ENCODE data around the gene RHD. TPM values are rescaled to one million over a fixed set of nuclear protein-coding genes. Genes with fewer than 3 reads are reported as not detected.
"Not testable (repeated sequence)": the region's sequence is repeated elsewhere in the genome, so short reads cannot be mapped to it uniquely, and the experiment has no call there.

Gene RHD
- total and polyA plus RNA-seq, 2 of the 4 experiments (the other 2 are of a cell fraction), result not detected

- H2AFZ ChIP-seq (replicated peaks; ENCODE audit: low read length, poor library complexity); H3K9me3 ChIP-seq (ENCODE audit: control insufficient read depth, insufficient read depth, low read length); H2BK15ac ChIP-seq (ENCODE audit: low read depth, low read length); H4K91ac ChIP-seq (ENCODE audit: insufficient read depth, low read depth, low read length); POLR2A ChIA-PET (ENCODE audit: unreplicated experiment); H3K27me3 ChIP-seq (ENCODE audit: control insufficient read depth, insufficient read depth, low read length); H3K4me2 ChIP-seq (ENCODE audit: low read depth, low read length); in situ Hi-C loops (cut with MboI; ENCODE audit: low sequenced_read_pairs); H3K56ac ChIP-seq (ENCODE audit: extremely low read depth, insufficient read depth, low read length); H2AK9ac ChIP-seq (replicated peaks; ENCODE audit: low read depth, low read length, poor library complexity); DNase-seq; H3K18ac ChIP-seq (ENCODE audit: low read depth, low read length); H3K9ac ChIP-seq (ENCODE audit: low read depth, low read length); H3K27ac ChIP-seq (ENCODE audit: insufficient read depth, low read length); H3K9me1 ChIP-seq (ENCODE audit: insufficient read depth, low read length); H4K5ac ChIP-seq (ENCODE audit: low read depth, low read length); ATAC-seq (ENCODE audit: low read depth); BruUV-seq (replicated peaks); H3K4me1 ChIP-seq (ENCODE audit: control insufficient read depth, insufficient read depth, low read length); H3K4me3 ChIP-seq (ENCODE audit: insufficient read depth, low read depth, low read length); H2BK5ac ChIP-seq (ENCODE audit: low read depth, low read length, poor library complexity, severe bottlenecking); intact Hi-C loops (cut with micrococcal nuclease); H3K36me3 ChIP-seq (ENCODE audit: control insufficient read depth, insufficient read depth, low read length); H4K20me1 ChIP-seq (ENCODE audit: insufficient read depth, low read length); H3K23ac ChIP-seq (ENCODE audit: low read depth, low read length); H4K8ac ChIP-seq (ENCODE audit: low read depth in 2 of 2, low read length in 2 of 2); CTCF ChIA-PET; dilution Hi-C loops (cut with HindIII; ENCODE audit: low sequenced_read_pairs, unreplicated experiment); H3K79me1 ChIP-seq (ENCODE audit: low read depth in 1 of 2, low read length in 2 of 2): not testable (repeated sequence)
- Histone ChIP-seq H2BK120ac (ENCODE audit: low read depth, low read length) (0 out of 2 replicates have a peak overlapping the region, but pooled peaks have one; percentile 89), H2BK20ac (ENCODE audit: low read depth, low read length) (peak overlapping the region; percentile 76), H2AK5ac (ENCODE audit: low read depth, low read length) (peak overlapping the region; percentile 87), H3K14ac (replicated peaks; ENCODE audit: low read depth, low read length) (peak overlapping the region; percentile 72; the same call in 1 of the 2 replicates), H3K4ac (ENCODE audit: low read depth, low read length) (peak overlapping the region; percentile 93)
- 83% methylated on average over 7 of the region's 12 CpGs; no CpG with 5 or more reads in 1 of the 2 experiments for WGBS, 2 experiments (ENCODE audit: extremely low coverage in 2 of 2, insufficient read length in 1 of 2)
These were observed 97.5 kb downstream of the RHD start for GRCh38 chr1:25369691-25370271.

Measured in IMR-90 (cell line).